HG02678 (cell line): ENCODE measurements around the gene ITLN1.

Source experiments
- ATAC-seq: cut with Tn5 transposase; IDR thresholded peaks from one replicate; pipeline ENCODE4 v1.9.1; 2021; ENCODE audit warnings: mild to moderate bottlenecking, moderate library complexity; ENCODE audit not compliant: unreplicated experiment

The ITLN1 gene

DNA sequence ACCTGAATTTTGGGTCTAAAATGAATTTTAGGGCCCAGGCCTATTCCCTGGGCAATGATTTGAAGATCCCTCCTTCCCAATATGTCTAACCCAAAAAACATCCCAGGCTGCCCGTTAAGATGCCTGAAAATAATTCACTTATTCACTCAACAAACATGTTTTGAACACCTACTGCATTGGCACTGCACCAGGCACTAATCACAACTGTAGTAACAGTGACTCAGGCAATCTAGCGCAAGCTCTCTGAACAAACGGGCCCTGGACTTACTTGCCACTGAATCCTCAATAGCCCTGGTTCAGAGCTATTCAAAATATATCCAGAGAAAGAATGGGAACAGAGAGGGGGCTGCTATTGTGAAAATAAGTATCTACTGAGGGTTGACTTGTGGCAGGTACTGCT, 26.5 kb downstream of the ITLN1 start:
- ATAC-seq, result no peak

DNA sequence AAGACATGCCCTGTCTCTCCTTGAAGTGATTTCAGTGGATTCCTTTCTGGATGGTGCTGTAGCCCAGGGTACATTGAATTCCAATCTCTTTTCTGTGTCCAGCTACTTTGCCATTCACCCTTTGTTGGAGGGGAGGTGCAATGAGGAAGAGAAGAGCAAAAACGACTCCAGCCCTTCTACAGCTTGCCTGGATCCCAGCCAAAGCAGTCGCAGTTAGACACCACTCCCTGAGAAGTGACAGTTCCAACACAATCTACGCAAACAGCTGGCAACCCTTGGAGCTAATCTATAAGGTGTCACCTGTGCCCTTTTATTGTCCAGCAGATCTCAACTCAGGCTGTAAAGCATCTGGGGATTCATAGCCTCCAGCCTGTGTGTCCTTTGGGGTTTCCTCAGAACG, 26.9 kb downstream of the ITLN1 start:
- no peak for ATAC-seq

DNA sequence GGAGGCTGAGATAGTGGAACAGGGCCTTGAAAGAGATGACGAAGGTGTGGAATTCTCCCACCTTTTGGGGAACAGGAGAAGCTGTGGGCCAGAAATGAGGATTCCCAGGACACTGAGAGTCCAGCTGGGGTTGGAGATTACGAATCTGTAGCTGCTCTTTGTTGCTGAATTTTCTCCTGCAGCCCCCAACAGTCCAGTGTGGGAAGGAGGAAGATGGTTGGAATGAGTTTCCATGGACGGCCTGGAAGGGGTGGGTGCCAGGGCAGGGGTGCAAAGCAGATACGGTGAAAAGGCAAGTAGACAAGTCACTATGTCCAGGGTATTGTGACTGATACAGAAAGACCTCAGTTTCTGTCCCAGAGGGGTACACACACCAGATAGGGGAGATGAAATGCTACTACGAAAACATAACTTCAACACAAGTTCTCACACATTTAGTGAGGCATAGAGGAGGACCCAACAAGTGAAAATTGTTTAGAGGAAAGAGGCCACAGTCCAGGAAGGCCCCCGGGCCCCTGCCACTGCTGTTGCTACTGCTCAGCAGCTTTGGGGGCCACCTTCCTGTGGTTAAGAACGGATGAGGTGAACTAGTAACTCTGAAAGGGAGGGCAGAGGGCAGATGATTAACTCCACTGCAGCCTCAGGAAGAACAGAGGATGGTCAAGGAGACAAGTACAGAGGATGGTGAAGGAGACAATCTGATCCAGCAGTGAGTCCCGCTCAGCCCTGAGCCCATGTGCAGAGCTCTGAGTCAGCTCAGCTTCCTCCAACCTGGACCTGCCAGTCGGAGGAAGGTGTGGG, 29.6 kb downstream of the ITLN1 start:
- ATAC-seq, result peak; percentile 81

GRCh38 chr1:160853754-160854153, 31.2 kb downstream of the ITLN1 start:
- ATAC-seq, result no peak

DNA sequence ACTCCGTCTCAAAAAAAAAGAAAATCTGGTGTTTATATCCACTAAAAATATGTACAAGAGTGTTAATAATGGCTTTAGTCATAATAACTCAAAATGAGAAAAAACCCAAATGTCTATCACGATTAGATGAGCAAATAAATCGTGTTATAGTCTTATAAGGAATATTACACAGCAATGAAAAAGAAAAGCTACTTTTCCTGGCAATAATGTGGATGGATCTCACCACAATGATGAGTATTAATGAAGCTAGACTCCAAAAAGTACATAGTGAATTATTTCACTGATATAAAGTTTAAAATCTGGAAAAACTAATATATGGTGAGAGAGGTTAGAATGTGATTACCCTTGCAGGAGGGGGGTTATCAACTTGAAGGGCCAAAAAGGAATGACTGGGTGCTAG, 32.0 kb downstream of the ITLN1 start:
- ATAC-seq, result no peak

DNA sequence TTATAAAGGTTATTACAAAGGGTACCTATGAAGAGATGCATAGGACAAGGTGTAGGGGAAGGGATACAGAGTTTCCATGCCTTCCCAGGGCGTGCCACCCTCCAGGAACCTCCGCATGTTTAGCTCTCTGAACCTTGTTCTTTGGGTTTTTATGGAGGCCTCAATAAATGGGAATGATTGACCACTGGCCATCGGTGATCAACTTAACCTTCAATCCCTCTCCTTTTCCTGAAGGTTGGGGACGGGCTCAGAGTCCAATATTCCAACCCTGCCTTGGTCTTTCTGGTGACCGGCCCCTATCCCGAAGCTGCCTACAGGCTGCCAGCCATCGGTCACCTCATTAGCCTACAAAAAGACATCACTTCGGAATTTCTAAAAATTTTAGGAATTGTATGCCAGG, 34.0 kb downstream of the ITLN1 start:
- no peak for ATAC-seq

- no peak for ATAC-seq
These were observed 34.4 kb downstream of the ITLN1 start for GRCh38 chr1:160850541-160850940.

GRCh38 chr1:160846281-160846680, 38.7 kb downstream of the ITLN1 start:
- ATAC-seq, result no peak

GRCh38 chr1:160844447-160845232, 40.3 kb downstream of the ITLN1 start:
- no peak for ATAC-seq

DNA sequence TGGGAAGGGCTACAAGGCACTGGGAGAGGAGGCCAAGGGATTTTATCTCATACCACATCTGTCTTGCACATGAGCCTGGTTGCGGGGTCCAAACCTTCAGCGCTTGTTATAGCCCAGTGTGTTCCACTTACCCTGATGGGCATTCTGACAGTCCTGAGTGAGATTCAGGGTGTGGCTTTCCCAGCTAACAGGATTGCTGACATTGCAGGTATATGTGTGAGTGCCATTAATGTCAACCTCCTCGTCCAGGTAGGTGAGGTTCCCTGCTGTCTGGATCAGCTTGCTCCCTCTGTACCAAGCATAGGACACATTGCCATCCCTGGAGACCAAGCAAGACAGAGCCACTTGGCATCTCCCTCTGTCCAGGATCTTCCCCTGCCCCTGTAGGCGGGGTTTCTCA, 43.9 kb downstream of the ITLN1 start:
- ATAC-seq, result no peak

- no peak for ATAC-seq
These were observed 45.2 kb downstream of the ITLN1 start for GRCh38 chr1:160839746-160840145.

GRCh38 chr1:160838888-160839287, 46.1 kb downstream of the ITLN1 start:
- no peak for ATAC-seq

GRCh38 chr1:160837558-160838205, 47.3 kb downstream of the ITLN1 start:
- ATAC-seq, result peak; percentile 79

DNA sequence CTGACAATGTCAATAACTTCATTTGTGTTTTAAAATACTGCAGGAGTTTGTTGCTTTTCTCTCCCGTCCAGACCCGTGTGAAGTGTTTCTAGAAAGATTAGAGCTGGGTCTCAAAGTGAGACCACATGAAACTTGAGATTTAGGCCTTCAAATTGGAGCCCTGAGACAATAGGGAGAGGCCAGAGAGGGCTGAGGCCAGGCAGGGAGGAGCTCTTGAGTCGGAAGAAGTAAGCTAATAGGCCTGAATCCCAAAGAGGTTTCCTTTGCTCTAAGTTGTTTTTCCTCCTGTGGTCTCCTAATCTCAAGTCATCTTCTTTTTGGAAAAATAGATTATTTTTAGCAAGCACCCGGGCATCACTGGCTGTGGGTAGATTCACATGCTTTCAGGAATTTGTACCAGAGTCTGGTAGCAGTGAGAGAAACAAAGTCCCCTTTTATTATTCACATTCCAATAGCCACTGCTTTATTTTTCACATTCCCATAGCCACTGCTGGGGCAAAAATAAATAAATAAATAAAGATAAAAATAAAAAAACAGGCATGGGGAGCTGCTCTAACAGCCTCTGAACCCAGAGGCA, 47.9 kb downstream of the ITLN1 start:
- no peak for ATAC-seq

DNA sequence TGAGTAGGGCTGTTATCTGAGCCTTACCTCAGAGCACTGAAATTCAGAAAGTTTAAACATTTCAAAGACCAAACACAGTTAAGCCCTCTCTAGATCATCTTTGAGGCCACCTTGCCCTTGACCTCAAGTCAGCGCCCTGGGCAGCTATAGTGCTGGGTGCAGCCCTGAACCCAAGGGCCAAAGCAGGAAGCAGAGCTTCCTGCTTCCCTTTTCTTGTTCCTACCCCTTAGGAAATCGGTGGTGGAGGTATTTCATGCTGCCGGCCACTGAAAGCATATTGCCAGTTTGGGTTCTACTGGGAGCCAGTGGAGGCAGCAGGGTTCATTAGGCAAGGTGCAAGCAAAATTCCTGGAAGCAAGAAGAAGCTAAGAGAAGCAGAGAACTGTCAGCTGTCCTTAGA, 48.4 kb downstream of the ITLN1 start:
- no peak for ATAC-seq

GRCh38 chr1:160835751-160836150, 49.2 kb downstream of the ITLN1 start:
- no peak for ATAC-seq

- ATAC-seq, result no peak
These were observed 49.9 kb downstream of the ITLN1 start for GRCh38 chr1:160834945-160835565.

DNA sequence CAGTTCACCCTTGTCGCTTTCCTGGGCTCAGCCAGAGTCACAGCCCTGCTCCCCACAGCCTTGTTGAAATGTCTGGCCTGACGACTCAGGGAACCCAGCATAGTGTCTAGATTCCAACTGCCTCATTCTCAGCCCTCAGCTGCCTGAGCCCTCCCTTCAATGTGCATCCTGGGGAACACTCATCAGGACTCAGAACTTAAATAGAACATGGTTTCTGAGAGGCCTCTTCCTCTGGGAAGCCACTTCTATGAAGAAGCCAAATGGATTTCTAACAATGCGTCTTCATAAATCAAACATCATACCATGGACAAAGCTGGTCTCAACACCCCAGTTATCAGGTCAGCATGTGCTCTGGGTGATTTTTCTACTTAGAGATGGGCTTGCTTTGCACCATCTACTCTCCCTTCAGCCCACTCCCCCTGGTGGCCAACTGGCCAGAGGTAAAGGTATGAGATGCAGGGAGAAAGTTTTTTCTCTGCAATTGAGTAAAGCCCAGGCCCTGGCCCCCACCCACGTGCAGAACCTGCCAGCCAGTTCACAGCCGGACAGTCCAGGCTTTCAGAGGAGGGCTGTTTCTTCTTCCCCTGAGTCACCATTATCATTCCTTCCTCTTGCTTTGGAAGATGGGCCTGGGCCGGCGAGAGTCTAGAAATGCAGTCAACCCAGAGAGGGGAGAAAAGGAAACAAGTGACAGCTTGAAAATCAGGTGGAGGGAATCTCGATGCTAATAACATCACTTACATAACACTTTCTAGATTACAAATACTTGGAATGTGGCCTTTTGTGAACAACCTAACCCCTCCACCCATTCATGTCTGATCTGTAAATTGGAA, 54.4 kb downstream of the ITLN1 start:
- peak; percentile 42 for ATAC-seq

GRCh38 chr1:160829766-160830165, 55.2 kb downstream of the ITLN1 start:
- no peak for ATAC-seq

DNA sequence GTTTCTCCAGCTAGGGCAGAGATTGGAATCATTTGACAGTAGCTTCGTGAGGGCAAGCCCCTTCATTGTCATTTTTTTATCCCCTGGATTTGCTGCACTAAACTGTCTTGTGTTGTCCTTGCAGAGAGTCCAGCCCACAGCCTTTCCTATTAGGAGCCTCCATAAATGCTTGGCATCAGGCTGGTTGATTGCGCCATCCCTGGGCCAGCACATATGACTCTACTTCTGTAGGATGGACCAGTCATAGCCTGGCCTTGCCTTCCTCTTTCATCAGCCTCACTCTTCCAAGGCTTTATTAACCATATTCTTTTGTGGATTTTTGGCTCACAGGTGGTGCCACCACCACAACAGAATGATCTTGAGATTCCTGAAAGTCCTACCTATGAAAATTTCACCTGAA, 57.6 kb downstream of the ITLN1 start:
- ATAC-seq, result no peak
